Mucosa of stomach (tissue), 1 donor: ENCODE measurements around the gene CYTH3.

Experiments
- H3K27me3 ChIP-seq: one replicate; pipeline ENCODE4 v1.7.0; 2013; ENCODE audit warnings: mild to moderate bottlenecking, low read length; ENCODE audit not compliant: control insufficient read depth, insufficient read depth
- H3K36me3 ChIP-seq: one replicate; pipeline ENCODE4 v1.7.0; 2013; ENCODE audit warnings: low read length; ENCODE audit not compliant: control insufficient read depth, insufficient read depth
- H3K4me1 ChIP-seq: one replicate; pipeline ENCODE4 v1.7.0; 2013; ENCODE audit warnings: mild to moderate bottlenecking, low read length; ENCODE audit not compliant: control insufficient read depth, insufficient read depth
- H3K4me3 ChIP-seq: one replicate; pipeline ENCODE4 v1.7.0; 2013; ENCODE audit warnings: low read length
- H3K9ac ChIP-seq: one replicate; pipeline ENCODE4 v1.7.0; 2013; ENCODE audit warnings: mild to moderate bottlenecking, low read length, moderate library complexity
- H3K9me3 ChIP-seq: one replicate; pipeline ENCODE4 v1.7.0; 2013; ENCODE audit warnings: mild to moderate bottlenecking, low read length, moderate library complexity; ENCODE audit not compliant: control insufficient read depth
- donor health status: Pancreatic carcinoma.

The CYTH3 gene

DNA sequence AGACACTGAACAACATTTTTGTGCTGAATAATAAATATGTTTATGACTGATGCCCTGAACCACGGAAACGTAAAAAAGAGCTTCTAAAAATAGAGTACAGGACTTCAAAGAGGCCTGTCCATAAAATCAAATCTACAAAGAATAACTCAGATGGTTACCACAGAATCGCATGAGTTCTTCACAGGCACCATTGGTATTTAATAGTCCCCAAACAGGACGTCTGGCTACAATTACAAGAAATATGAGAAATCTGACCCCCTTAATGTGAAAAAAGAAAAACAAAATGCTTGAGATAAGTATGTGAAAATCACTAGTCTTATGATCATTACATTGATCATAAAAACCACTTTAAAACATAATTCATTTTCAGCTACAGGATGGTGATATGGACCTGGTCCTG is 20.8 kb downstream of the CYTH3 start:
- H3K36me3 ChIP-seq = no peaks in the 10 kb centered on the region
- H3K4me1 ChIP-seq = peaks cover 18% of the 10 kb centered on the region
- H3K27me3 ChIP-seq = no peaks in the 10 kb centered on the region
- H3K9ac ChIP-seq = no peak overlapping the region
- H3K4me3 ChIP-seq = no peak overlapping the region
- H3K9me3 ChIP-seq = no peaks in the 10 kb centered on the region

GRCh38 chr7:6250364-6250833 is 22.0 kb downstream of the CYTH3 start:
- Histone ChIP-seq H3K4me3 (no peak overlapping the region), H3K9ac (no peak overlapping the region), H3K36me3 (no peaks in the 10 kb centered on the region), H3K27me3 (no peaks in the 10 kb centered on the region), H3K4me1 (peaks cover 10% of the 10 kb centered on the region), H3K9me3 (no peaks in the 10 kb centered on the region)

DNA sequence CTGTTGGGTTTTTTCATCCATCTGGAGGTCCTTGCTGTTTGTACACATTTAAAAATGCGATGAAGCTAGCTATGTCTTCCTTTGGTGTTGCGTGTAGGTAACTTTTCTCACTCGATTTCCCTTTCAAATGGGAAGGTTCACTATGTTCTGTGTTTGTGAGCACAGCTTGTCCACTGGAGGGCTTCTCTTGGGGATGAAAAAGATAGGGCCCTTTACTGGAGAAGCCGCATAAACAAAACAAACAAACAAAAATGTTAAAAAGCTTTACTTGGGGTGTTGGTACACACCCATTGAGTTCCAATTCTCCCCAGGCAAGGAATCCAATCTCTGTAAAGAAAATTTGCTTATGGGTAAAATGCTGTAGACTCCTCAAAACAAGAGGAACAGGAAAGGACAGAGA is 23.4 kb downstream of the CYTH3 start:
- H3K9me3 ChIP-seq = no peaks in the 10 kb centered on the region
- H3K4me3 ChIP-seq = no peak overlapping the region
- H3K27me3 ChIP-seq = no peaks in the 10 kb centered on the region
- no peaks in the 10 kb centered on the region for H3K36me3 ChIP-seq
- H3K4me1 ChIP-seq = no peaks in the 10 kb centered on the region
- no peak overlapping the region for H3K9ac ChIP-seq

GRCh38 chr7:6248581-6248980 is 23.8 kb downstream of the CYTH3 start:
- H3K4me1 ChIP-seq = no peaks in the 10 kb centered on the region
- no peaks in the 10 kb centered on the region for H3K36me3 ChIP-seq
- H3K4me3 ChIP-seq = no peak overlapping the region
- H3K27me3 ChIP-seq = no peaks in the 10 kb centered on the region
- no peaks in the 10 kb centered on the region for H3K9me3 ChIP-seq
- no peak overlapping the region for H3K9ac ChIP-seq

DNA sequence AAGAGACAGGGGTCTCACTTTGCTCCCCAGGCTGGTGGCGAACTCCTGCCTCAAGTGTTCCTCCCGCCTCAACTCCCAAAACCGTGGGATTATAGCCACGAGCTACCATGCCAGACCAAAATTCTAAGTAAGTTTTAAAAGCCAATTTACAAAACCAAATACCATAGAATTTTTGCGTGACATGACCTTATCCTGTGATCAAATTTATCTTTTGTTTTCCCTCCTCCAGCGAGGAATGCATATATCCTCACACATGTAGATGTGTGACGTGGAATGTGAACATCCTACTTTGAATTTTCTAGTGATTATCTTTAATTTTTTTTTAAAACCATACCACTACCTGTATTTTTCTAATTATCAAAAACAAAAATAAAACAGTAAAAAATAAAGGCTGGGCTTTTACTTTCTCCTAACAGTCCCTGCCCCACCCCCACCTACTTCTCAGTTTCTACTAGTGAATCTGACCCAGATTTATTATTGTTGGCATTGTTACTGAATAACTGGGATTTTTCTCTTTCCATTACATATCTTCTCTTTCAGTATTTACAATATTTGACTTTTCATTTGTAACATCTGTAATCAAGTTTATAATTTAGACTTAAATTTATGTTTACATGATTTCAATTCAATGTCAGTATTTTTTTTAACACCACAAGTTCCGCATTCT is 26.0 kb downstream of the CYTH3 start:
- Histone ChIP-seq H3K4me3 (no peak overlapping the region), H3K9me3 (no peaks in the 10 kb centered on the region), H3K27me3 (no peaks in the 10 kb centered on the region), H3K4me1 (no peaks in the 10 kb centered on the region), H3K36me3 (no peaks in the 10 kb centered on the region), H3K9ac (no peak overlapping the region)

DNA sequence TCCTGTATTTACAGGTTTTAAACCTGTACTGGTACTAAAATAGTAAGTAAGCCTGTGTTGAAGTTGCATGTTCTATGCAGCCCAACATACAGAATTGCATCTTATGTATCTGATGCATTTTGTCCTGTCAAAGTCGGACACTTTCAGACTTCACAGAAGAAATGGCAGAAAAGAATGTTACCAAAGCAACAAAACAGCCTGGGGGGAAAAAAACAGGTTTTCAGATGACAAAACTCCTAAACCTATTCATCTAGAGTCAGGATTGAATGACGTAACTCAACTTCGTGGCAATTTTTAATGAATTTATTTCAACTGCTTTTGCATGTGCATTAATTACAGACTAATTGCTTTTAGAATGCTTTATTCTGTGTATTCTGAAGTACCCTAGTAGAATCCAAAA is 28.4 kb downstream of the CYTH3 start:
- no peaks in the 10 kb centered on the region for H3K27me3 ChIP-seq
- no peaks in the 10 kb centered on the region for H3K9me3 ChIP-seq

GRCh38 chr7:6243168-6243567 is 29.3 kb downstream of the CYTH3 start:
- Histone ChIP-seq H3K36me3 (no peaks in the 10 kb centered on the region), H3K9ac (no peak overlapping the region), H3K27me3 (no peaks in the 10 kb centered on the region), H3K9me3 (no peaks in the 10 kb centered on the region), H3K4me1 (no peaks in the 10 kb centered on the region), H3K4me3 (no peak overlapping the region)

More for the DNA sequence above, 28.4 kb downstream of the CYTH3 start:
- H3K4me3 ChIP-seq = no peak overlapping the region
- H3K36me3 ChIP-seq = no peaks in the 10 kb centered on the region
- no peak overlapping the region for H3K9ac ChIP-seq
- H3K4me1 ChIP-seq = no peaks in the 10 kb centered on the region

- Histone ChIP-seq H3K9me3 (no peaks in the 10 kb centered on the region), H3K9ac (no peak overlapping the region), H3K4me3 (no peak overlapping the region), H3K4me1 (peaks cover 3% of the 10 kb centered on the region), H3K36me3 (no peaks in the 10 kb centered on the region), H3K27me3 (no peaks in the 10 kb centered on the region)
Measured at GRCh38 chr7:6242561-6242960, 29.9 kb downstream of the CYTH3 start.

DNA sequence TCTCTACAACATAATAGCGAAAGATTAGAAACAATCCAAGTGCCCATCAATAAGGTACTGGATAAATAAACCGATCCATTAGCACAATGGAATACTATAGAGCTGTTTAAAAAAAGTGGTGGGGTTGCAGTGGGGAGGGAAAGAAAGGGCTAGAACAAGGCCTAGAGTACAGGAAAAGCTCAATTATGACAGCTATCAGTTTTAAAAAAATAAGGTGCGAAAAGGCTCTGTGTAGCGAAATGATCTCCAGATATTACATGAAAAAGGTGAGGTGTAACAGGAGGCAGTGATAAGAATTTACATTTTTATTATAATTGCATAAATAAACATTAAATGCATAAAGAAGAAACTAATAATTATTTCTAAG is 30.8 kb downstream of the CYTH3 start:
- Histone ChIP-seq H3K27me3 (no peaks in the 10 kb centered on the region), H3K4me3 (no peak overlapping the region), H3K9me3 (no peaks in the 10 kb centered on the region), H3K36me3 (no peaks in the 10 kb centered on the region), H3K9ac (no peak overlapping the region), H3K4me1 (peaks cover 3% of the 10 kb centered on the region)

- Histone ChIP-seq H3K36me3 (no peaks in the 10 kb centered on the region), H3K9me3 (no peaks in the 10 kb centered on the region), H3K4me1 (peaks cover 3% of the 10 kb centered on the region), H3K4me3 (no peak overlapping the region), H3K27me3 (no peaks in the 10 kb centered on the region), H3K9ac (no peak overlapping the region)
Measured at GRCh38 chr7:6238309-6238925, 34.0 kb downstream of the CYTH3 start.

DNA sequence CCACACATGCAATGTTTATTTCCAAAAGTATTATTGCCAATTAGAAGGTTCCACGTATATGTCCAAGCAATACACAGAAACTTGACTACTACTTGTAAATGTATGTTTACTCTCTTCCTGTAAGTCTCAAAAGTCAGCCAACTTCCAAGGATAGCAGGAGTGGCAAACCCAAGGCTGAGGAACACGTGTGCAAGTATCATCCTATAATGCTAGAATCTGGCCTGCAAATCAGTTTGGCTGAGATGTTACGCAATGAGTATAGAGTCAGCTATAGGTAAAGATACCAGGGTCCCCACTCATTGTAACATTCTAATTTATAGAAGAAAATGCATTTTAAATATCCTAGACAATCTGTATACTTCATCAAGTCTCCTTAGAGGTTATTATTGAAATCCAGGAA is 34.7 kb downstream of the CYTH3 start:
- Histone ChIP-seq H3K4me1 (peaks cover 8% of the 10 kb centered on the region), H3K27me3 (no peaks in the 10 kb centered on the region), H3K9ac (no peak overlapping the region), H3K36me3 (no peaks in the 10 kb centered on the region), H3K9me3 (no peaks in the 10 kb centered on the region), H3K4me3 (no peak overlapping the region)

DNA sequence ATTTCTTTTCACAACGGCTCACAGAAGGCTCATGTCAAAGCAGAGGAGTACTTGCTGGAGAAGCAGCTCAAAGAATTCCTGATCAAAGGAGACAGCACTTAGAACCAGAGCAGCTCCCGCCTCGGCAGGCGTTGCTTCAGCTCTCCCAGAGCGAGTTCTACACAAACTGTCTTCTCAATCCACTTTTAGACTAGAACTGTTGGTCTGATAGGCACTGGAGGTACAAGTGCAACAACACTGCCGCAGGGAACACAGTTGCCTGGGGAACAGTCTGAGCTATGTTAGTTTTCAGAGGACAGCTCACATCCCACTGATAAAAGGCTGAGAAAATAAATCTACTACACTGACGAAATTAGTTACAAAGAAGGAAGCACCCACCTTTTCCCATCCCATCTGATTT is 35.4 kb downstream of the CYTH3 start:
- H3K9me3 ChIP-seq = no peaks in the 10 kb centered on the region
- H3K27me3 ChIP-seq = no peaks in the 10 kb centered on the region
- H3K36me3 ChIP-seq = no peaks in the 10 kb centered on the region
- H3K9ac ChIP-seq = no peak overlapping the region
- peaks cover 14% of the 10 kb centered on the region for H3K4me1 ChIP-seq
- H3K4me3 ChIP-seq = no peak overlapping the region
